ENCODE data around the gene WDR75.
"Not testable (repeated sequence)": the region's sequence is repeated elsewhere in the genome, so short reads cannot be mapped to it uniquely, and the experiment has no call there.

Gene WDR75

DNA sequence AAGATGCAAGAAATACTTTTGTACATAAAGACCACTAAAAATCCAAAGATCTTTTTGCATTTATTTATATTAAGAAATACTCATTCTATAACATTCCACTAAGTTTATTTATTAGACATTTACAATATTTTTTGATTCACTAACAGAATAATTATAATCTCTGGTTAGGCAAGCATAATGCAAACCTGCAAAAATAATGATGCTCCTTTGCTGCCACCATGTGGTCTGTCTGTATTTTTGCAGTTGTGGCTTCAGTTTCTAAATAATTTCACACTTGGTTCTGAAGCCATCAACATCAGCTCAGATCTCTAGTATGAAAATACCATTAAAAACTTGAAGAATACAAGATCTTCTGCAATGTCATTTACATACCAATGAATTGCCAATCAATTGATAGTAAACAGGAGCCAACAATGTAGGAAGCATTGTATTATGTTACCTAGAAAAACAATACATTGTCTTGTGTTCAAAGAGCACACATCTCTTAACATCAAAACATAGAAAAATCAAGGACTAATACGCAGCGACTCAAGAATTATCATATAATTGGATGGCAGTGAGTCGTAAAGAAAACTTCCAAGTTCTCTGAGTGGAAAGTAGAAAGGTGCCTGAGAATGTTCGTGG lies 28.8 kb upstream of the WDR75 start:
- peaks cover 32% of the 10 kb centered on the region for H3K4me1 ChIP-seq (ENCODE audit: insufficient read depth, low read length)
- peak overlapping the region; percentile 89 for H3K27ac ChIP-seq (ENCODE audit: low read depth, low read length)
- H3K4me3 ChIP-seq (ENCODE audit: low read depth in 1 of 2, low read length in 2 of 2) = no peak overlapping the region
- no peaks in the 10 kb centered on the region for H3K36me3 ChIP-seq (ENCODE audit: insufficient read depth, low read length)
- H3K9ac ChIP-seq (ENCODE audit: low read length) = no peak overlapping the region
- H3K27me3 ChIP-seq (ENCODE audit: control insufficient read depth in 1 of 2, insufficient read depth in 2 of 2, low read length in 2 of 2) = no peaks in the 10 kb centered on the region
- no peaks in the 10 kb centered on the region for H3K9me3 ChIP-seq (ENCODE audit: low read length)

DNA sequence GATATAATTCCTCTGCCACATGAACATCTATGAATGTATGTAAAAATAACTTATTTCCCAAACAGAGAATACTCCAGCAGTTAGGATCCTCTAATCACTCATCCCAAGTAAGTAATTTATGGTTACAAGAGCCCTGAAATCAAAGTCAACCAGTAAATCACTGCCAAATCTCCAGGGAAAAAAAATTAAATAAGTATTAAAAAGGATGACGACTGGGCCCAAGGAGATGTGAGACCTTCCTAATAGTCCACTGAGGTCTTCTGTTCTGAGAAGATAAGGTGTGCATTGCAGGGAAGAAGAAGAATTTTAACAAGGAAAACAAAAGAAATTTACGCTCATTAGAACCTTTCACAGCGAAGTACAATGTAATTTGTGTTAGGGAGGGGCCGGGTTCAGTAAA lies 28.0 kb upstream of the WDR75 start:
- Histone ChIP-seq H3K4me3 (ENCODE audit: low read depth in 1 of 2, low read length in 2 of 2) (no peak overlapping the region), H3K9ac (ENCODE audit: low read length) (no peak overlapping the region), H3K27ac (ENCODE audit: low read depth, low read length) (peak overlapping the region; percentile 38), H3K4me1 (ENCODE audit: insufficient read depth, low read length) (peaks cover 25% of the 10 kb centered on the region), H3K36me3 (ENCODE audit: insufficient read depth, low read length) (no peaks in the 10 kb centered on the region), H3K9me3 (ENCODE audit: low read length) (no peaks in the 10 kb centered on the region), H3K27me3 (ENCODE audit: control insufficient read depth in 1 of 2, insufficient read depth in 2 of 2, low read length in 2 of 2) (no peaks in the 10 kb centered on the region)

DNA sequence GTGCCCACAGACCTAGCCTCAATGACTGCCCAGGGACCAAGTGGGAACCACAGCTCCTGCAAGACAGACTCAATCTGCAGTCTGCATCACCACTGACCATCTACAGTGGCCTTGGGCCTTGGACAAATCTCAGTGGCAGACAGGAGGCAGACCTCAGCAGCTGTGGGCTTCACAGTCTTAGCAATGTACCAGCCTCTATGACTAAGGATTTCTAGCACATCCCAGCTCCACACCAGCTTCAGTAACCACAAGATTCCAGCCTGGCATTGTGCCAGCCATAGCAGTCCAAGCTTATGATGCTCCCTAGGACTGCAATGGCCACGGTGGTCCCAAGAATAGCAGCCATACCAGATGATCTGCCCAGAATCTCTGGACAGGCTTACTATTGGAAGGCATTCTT lies 19.6 kb upstream of the WDR75 start:
- no peak overlapping the region for H3K27ac ChIP-seq (ENCODE audit: low read depth, low read length)
- H3K9ac ChIP-seq (ENCODE audit: low read length) = no peak overlapping the region
- H3K9me3 ChIP-seq (ENCODE audit: low read length) = no peaks in the 10 kb centered on the region
- H3K4me1 ChIP-seq (ENCODE audit: insufficient read depth, low read length) = no peaks in the 10 kb centered on the region
- no peaks in the 10 kb centered on the region for H3K27me3 ChIP-seq (ENCODE audit: control insufficient read depth in 1 of 2, insufficient read depth in 2 of 2, low read length in 2 of 2)
- no peak overlapping the region for H3K4me3 ChIP-seq (ENCODE audit: low read depth in 1 of 2, low read length in 2 of 2)
- H3K36me3 ChIP-seq (ENCODE audit: insufficient read depth, low read length) = no peaks in the 10 kb centered on the region

DNA sequence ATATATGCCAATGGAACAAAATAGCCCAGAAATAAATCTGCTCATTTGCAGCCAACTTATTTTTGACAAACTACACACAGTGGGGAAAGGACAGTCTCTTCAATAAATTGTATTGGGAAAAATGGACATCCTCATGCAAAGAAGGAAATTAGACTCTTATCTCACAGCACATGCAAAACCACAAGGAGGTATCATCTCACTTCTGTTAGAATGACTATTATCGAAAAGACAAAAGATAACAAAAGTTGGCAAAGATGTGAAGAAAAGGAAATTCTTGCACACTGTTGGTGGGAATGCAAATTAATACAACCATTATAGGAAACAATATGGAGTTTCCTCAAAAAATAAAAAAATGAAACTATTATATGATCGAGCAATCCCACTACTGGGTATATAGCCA lies 16.3 kb upstream of the WDR75 start:
- no peaks in the 10 kb centered on the region for H3K9me3 ChIP-seq (ENCODE audit: low read length)
- H3K27ac ChIP-seq (ENCODE audit: low read depth, low read length) = no peak overlapping the region
- no peaks in the 10 kb centered on the region for H3K36me3 ChIP-seq (ENCODE audit: insufficient read depth, low read length)
- H3K4me1 ChIP-seq (ENCODE audit: insufficient read depth, low read length) = no peaks in the 10 kb centered on the region
- H3K27me3 ChIP-seq (ENCODE audit: control insufficient read depth in 1 of 2, insufficient read depth in 2 of 2, low read length in 2 of 2) = no peaks in the 10 kb centered on the region
- no peak overlapping the region for H3K9ac ChIP-seq (ENCODE audit: low read length)
- no peak overlapping the region for H3K4me3 ChIP-seq (ENCODE audit: low read depth in 1 of 2, low read length in 2 of 2)

DNA sequence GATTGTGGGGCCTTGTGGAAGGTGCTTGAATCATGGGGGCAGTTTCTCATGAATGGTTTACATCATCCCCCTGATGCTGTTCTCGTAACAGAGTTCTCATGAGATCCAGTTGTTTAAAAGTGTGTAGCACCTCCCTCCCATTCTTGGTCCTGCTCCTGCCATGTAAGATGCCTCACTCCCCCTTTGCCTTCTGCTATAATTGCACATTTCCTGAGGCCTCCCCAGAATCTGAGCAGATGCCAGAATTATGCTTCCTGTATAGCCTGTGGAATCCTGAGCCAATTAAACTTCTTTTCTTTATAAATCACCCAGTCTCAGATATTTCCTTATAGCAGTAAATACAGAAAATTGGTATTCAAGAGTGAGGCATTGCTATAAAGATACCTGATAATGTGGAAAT lies 15.6 kb upstream of the WDR75 start:
- Histone ChIP-seq H3K4me3 (ENCODE audit: low read depth in 1 of 2, low read length in 2 of 2) (no peak overlapping the region), H3K36me3 (ENCODE audit: insufficient read depth, low read length) (no peaks in the 10 kb centered on the region), H3K27me3 (ENCODE audit: control insufficient read depth in 1 of 2, insufficient read depth in 2 of 2, low read length in 2 of 2) (no peaks in the 10 kb centered on the region), H3K27ac (ENCODE audit: low read depth, low read length) (no peak overlapping the region), H3K4me1 (ENCODE audit: insufficient read depth, low read length) (no peaks in the 10 kb centered on the region), H3K9ac (ENCODE audit: low read length) (no peak overlapping the region), H3K9me3 (ENCODE audit: low read length) (no peaks in the 10 kb centered on the region)

DNA sequence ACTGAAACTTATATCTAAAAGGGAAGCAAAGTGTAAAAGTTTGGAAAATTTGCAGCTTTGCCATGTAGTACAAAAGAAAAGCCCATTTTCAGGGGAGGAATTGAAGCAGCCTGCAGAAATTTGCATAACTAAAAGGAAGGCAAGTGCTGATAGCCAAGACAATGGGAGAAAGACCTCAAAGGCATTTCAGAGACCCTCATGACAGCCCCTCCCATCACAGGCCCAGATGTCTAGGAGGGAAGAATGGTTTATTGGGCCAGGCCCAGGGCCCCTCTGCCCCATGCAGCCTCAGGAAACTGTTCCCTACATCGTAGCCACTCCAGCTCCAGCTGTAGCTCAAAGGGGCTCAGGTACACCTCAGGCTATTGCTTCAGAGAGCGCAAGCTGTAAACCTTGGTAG lies 14.4 kb upstream of the WDR75 start:
- Histone ChIP-seq H3K27ac (ENCODE audit: low read depth, low read length) (no peak overlapping the region), H3K9me3 (ENCODE audit: low read length) (no peaks in the 10 kb centered on the region), H3K36me3 (ENCODE audit: insufficient read depth, low read length) (no peaks in the 10 kb centered on the region), H3K27me3 (ENCODE audit: control insufficient read depth in 1 of 2, insufficient read depth in 2 of 2, low read length in 2 of 2) (no peaks in the 10 kb centered on the region), H3K4me1 (ENCODE audit: insufficient read depth, low read length) (no peaks in the 10 kb centered on the region), H3K9ac (ENCODE audit: low read length) (no peak overlapping the region), H3K4me3 (ENCODE audit: low read depth in 1 of 2, low read length in 2 of 2) (no peak overlapping the region)

DNA sequence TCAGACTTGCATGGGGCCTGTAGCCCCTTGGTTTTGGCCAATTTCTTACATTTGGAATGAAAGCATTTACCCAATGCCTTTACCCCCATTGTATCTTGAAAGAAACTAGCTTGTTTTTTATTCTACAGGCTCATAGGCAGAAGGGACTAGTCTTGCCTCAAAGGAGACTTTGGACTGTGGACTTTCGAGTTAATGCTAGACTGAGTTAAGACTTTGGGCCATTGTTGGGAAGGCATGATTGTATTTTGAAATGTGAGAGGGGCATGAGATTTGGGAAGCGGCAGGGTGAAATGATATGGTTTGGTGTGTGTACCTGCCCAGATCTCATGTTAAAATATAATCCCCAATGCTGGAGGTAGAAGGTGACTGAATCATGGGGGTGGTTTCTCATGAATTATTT lies 13.4 kb upstream of the WDR75 start:
- no peaks in the 10 kb centered on the region for H3K9me3 ChIP-seq (ENCODE audit: low read length)
- no peaks in the 10 kb centered on the region for H3K4me1 ChIP-seq (ENCODE audit: insufficient read depth, low read length)
- no peaks in the 10 kb centered on the region for H3K36me3 ChIP-seq (ENCODE audit: insufficient read depth, low read length)
- no peak overlapping the region for H3K9ac ChIP-seq (ENCODE audit: low read length)
- no peak overlapping the region for H3K27ac ChIP-seq (ENCODE audit: low read depth, low read length)
- no peak overlapping the region for H3K4me3 ChIP-seq (ENCODE audit: low read depth in 1 of 2, low read length in 2 of 2)
- H3K27me3 ChIP-seq (ENCODE audit: control insufficient read depth in 1 of 2, insufficient read depth in 2 of 2, low read length in 2 of 2) = no peaks in the 10 kb centered on the region

DNA sequence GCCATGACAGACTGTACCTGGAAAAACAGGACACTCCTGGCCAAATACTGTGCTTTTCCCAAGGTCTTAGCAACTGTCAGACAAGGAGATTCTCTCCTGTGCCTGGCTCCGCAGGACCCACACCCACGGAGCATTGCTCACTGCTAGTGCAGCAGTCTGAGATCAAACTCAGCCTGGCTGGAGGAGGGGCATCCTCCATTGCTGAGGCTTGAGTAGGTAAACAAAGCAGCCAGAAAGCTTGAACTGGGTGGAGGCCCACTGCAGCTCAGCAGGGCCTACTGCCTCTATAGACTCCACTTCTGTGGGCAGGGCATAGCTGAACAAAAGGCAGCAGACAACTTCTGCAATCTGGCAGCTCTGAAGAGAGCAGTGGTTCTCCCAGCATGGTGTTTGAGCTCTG lies 10.8 kb upstream of the WDR75 start:
- H3K27ac ChIP-seq (ENCODE audit: low read depth, low read length) = not testable (repeated sequence)

DNA sequence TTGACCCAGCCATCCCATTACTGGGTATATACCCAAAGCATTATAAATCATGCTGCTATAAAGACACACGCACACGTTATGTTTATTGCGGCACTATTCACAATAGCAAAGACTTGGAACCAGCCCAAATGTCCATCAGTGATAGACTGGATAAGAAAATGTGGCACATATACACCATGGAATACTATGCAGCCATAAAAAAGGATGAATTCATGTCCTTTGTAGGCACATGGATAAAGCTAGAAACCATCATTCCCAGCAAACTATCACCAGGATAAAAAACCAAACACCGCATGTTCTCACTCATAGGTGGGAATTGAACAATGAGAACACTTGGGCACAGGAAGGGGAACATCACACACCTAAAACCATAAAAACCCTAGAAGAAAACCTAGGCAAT lies 5.5 kb upstream of the WDR75 start:
- not testable (repeated sequence) for H3K4me3 ChIP-seq (ENCODE audit: low read depth in 1 of 2, low read length in 2 of 2); H3K27me3 ChIP-seq (ENCODE audit: control insufficient read depth in 1 of 2, insufficient read depth in 2 of 2, low read length in 2 of 2); H3K9me3 ChIP-seq (ENCODE audit: low read length); H3K27ac ChIP-seq (ENCODE audit: low read depth, low read length); H3K36me3 ChIP-seq (ENCODE audit: insufficient read depth, low read length); H3K4me1 ChIP-seq (ENCODE audit: insufficient read depth, low read length); H3K9ac ChIP-seq (ENCODE audit: low read length)

More for the DNA sequence above, 10.8 kb upstream of the WDR75 start:
- not testable (repeated sequence) for H3K27me3 ChIP-seq (ENCODE audit: control insufficient read depth in 1 of 2, insufficient read depth in 2 of 2, low read length in 2 of 2); H3K9me3 ChIP-seq (ENCODE audit: low read length); H3K4me3 ChIP-seq (ENCODE audit: low read depth in 1 of 2, low read length in 2 of 2); H3K36me3 ChIP-seq (ENCODE audit: insufficient read depth, low read length); H3K9ac ChIP-seq (ENCODE audit: low read length); H3K4me1 ChIP-seq (ENCODE audit: insufficient read depth, low read length)

DNA sequence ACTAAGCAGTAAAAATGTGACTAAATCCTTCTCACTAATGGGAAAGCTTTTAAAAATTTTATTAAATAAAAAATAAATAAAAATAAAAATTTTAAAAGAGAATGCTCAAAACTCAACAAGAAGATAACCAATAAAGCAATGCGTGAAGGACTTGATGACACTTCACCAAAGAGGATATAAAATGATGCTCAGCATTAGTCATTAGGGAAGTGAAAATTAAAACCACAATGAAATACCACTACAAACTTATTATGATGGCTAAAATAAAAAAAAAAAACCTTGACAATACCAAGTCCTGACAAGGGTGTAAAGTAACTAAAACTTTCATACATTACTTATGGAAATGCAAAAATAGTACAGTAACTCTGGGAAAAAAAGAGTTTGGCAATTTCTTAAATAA lies 3.3 kb upstream of the WDR75 start:
- Histone ChIP-seq H3K4me1 (ENCODE audit: insufficient read depth, low read length) (peaks cover 15% of the 10 kb centered on the region), H3K4me3 (ENCODE audit: low read depth in 1 of 2, low read length in 2 of 2) (no peak overlapping the region), H3K9ac (ENCODE audit: low read length) (no peak overlapping the region), H3K9me3 (ENCODE audit: low read length) (no peaks in the 10 kb centered on the region), H3K27ac (ENCODE audit: low read depth, low read length) (no peak overlapping the region), H3K36me3 (ENCODE audit: insufficient read depth, low read length) (no peaks in the 10 kb centered on the region), H3K27me3 (ENCODE audit: control insufficient read depth in 1 of 2, insufficient read depth in 2 of 2, low read length in 2 of 2) (no peaks in the 10 kb centered on the region)

DNA sequence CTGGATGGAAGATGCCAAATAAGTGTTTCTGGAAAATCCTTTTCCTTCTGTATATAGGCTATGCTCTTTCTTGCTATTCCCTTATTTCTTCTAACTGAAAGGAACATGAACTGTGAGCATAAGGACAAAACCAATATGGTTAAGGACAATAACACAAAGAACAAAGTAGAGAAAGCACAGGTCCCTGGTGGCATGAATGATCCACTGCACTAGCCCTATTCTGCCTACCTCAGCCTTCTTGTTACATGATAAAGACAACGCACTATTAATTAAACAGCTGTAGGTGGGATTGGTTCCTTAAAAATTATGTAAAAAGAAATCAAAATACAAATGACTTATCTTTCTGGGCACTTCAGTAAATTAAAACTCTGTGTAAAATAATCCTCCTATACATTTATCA lies 1.9 kb upstream of the WDR75 start:
- Histone ChIP-seq H3K36me3 (ENCODE audit: insufficient read depth, low read length) (no peaks in the 10 kb centered on the region), H3K4me1 (ENCODE audit: insufficient read depth, low read length) (peaks cover 25% of the 10 kb centered on the region), H3K9me3 (ENCODE audit: low read length) (no peaks in the 10 kb centered on the region), H3K27me3 (ENCODE audit: control insufficient read depth in 1 of 2, insufficient read depth in 2 of 2, low read length in 2 of 2) (no peaks in the 10 kb centered on the region), H3K27ac (ENCODE audit: low read depth, low read length) (no peak overlapping the region), H3K9ac (ENCODE audit: low read length) (no peak overlapping the region), H3K4me3 (ENCODE audit: low read depth in 1 of 2, low read length in 2 of 2) (no peak overlapping the region)

DNA sequence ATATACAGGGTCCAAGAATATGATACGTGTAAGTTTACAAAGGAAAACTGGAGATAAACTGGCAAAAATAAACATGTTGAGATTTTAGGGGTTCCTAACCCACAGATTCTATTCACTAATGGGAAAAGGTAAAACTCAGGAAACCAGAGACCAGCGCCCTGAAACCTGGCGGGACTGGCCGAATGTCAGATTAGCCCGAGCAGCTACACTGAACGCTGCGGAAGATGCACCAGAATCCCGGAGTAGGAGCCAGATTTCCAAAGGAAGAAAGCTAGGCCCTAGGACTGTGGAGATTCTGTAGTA lies 679 bp upstream of the WDR75 start:
- Histone ChIP-seq H3K27ac (ENCODE audit: low read depth, low read length) (peak overlapping the region; percentile 75), H3K4me3 (ENCODE audit: low read depth in 1 of 2, low read length in 2 of 2) (peak overlapping the region; percentile 57 to 89), H3K9ac (ENCODE audit: low read length) (peak overlapping the region; percentile 80), H3K4me1 (ENCODE audit: insufficient read depth, low read length) (peaks cover 29% of the 10 kb centered on the region), H3K27me3 (ENCODE audit: control insufficient read depth in 1 of 2, insufficient read depth in 2 of 2, low read length in 2 of 2) (no peaks in the 10 kb centered on the region), H3K36me3 (ENCODE audit: insufficient read depth, low read length) (no peaks in the 10 kb centered on the region), H3K9me3 (ENCODE audit: low read length) (no peaks in the 10 kb centered on the region)
